ENCODE measurements around the gene RBX1.
"Not testable (repeated sequence)": the region's sequence is repeated elsewhere in the genome, so short reads cannot be mapped to it uniquely, and the experiment has no call there.

RBX1 gene

DNA sequence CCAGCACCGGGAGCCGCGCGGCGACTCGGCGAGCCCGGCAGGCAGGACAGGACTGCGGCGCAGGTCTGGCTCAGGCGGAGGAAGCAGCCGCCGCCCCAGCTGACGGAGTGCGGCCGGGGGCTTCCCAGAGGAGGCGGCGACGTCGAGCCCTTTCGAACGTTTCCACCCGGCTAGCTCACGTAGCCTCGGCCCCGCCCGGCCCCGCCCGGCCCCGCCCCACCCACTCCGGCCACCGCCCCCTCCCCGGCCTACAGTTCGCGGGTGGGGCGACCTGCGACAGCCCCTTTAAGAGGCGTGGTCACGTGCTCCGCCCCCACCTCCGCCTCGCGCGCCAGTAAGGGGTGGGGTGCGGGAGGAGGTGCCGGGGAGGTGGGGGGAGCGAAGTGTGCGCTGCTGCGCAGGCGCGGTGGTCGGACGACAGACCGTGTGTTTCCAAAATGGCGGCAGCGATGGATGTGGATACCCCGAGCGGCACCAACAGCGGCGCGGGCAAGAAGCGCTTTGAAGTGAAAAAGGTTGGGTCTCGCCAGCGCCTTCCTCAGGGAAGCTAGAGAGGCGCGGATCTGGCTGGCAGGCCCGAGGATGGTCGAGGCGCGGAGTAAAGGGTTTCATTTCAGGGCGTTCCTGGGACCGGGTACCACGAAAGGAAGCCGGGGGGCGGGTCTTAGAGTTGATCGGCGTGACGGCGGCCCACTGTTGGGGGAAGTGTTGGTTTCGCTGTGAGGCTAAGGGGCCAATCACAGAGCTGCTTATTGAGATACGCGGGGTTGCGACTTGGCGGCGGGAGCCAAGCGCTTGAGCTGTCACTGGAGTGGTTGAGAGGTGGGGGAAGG is at the start of gene RBX1:
Gene RBX1 (plus strand): TSS at position 417 of the 833 bp plus-strand sequence. CDS start 21 bp downstream, at position 438.
- peak; percentile 99 for FAIRE-seq
- DNase-seq (ENCODE audit: insufficient read length, low spot score), result peak; percentile 97

DNA sequence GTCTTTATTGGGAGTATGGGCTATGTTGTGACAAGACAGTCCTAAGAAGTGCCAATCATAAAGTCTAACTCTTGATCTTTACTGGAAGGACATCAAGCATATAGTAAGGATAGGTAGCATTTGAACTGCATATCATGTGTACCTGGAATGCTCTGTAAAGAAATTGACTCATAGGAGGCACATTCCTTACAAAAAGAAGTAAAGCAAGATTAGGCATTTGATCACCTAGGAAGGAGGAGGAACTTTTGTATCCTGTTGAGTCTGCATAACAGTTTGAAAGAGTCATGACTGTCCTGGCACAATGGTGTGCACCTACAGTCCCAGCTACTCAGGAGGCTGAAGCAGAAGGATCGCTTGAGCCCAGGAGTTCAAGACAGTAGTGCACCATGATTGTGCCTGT is 47.1 kb upstream of the RBX1 start:
- FAIRE-seq (peak; percentile 9), DNase-seq (ENCODE audit: insufficient read length, low spot score) (no peak)

DNA sequence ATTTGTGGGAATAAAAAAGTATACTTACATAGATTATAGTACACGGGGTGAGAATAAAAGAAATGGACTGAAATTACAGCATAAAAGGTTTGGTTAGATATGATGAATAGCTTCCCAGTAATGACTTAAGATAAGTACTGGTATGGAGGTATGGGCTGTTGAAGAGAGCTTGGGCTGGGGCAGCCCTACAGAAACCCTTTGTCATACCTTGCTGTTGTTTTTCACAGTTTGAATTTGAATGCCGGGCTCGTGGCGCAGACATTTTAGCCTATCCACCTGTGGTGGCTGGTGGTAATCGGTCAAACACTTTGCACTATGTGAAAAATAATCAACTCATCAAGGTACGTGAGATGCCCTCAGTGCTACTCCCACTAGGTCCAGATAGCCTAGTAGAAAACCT is 42.3 kb upstream of the RBX1 start:
- FAIRE-seq (no peak), DNase-seq (ENCODE audit: insufficient read length, low spot score) (no peak)

DNA sequence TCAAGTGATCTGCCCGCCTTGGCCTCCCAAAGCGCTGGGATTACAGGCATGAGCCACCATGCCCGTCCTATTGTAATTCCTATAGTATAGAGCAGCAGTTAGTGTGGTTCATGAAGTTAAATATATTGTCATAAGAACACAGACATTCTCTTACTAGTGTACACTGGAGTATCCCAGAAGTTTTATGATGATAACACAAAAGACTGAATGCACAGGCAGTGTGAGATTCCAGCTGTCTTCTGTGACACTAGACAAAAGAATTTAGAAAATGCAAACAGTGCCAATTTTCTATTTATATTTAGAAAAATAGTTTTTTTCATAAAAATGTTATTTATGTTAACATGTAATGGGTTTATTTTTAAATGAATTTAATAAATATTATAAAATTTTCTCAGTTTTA is 39.4 kb upstream of the RBX1 start:
- no peak for FAIRE-seq
- DNase-seq (ENCODE audit: insufficient read length, low spot score), result no peak

DNA sequence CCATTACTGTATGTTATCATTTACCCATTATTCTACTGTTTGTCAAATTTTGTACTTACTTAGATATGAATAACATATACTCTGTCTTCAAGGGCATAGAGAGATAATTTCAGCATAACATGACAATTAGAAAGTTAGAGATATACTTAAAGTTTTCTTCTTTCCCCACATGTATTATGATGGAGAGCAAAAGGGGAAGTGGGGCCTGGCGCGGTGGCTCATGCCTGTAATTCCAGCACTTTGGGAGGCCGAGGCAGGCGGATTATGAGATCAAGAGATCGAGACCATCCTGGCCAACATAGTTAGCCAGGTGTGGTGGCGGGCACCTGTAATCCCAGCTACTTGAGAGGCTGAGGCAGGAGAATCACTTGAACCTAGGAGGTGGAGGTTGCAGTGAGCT is 38.2 kb upstream of the RBX1 start:
- not testable (repeated sequence) for DNase-seq (ENCODE audit: insufficient read length, low spot score); FAIRE-seq

DNA sequence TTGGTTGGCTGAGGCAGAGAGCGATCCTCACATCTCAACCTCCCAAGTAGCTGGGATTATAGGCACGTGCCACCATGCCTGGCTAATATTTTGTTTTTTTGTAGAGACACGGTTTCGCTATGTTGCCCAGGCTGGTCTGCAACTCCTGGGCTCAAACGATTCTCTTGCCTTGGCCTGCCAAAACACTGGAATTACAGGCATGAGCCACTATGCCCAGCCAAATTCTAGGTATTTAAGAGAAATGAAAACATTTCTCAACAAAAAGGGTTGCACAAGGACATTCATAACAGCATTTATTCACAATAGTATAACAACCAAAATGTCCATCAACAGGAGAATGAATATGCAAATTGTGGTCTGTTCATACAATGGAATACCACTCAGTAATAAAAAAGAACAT is 31.7 kb upstream of the RBX1 start:
- no peak for FAIRE-seq
- no peak for DNase-seq (ENCODE audit: insufficient read length, low spot score)

DNA sequence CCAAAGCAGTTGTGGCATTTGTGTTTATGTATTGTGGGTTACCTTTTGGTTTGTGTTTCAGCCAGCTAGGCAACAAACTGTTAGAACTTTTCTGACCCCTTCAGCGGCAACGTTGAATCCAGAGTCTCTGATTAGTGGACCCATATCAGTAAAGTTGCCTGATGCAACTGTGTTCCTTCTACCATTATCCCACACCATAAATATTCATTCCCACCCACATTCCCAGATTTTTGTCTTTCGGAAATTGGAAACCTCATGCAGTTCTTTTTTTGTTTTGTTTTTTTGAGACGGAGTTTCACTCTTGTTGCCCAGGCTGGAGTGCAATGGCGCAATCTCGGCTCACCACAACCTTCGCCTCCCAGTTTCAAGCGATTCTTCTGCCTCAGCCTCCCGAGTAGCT is 30.7 kb upstream of the RBX1 start:
- no peak for DNase-seq (ENCODE audit: insufficient read length, low spot score)
- FAIRE-seq, result no peak

DNA sequence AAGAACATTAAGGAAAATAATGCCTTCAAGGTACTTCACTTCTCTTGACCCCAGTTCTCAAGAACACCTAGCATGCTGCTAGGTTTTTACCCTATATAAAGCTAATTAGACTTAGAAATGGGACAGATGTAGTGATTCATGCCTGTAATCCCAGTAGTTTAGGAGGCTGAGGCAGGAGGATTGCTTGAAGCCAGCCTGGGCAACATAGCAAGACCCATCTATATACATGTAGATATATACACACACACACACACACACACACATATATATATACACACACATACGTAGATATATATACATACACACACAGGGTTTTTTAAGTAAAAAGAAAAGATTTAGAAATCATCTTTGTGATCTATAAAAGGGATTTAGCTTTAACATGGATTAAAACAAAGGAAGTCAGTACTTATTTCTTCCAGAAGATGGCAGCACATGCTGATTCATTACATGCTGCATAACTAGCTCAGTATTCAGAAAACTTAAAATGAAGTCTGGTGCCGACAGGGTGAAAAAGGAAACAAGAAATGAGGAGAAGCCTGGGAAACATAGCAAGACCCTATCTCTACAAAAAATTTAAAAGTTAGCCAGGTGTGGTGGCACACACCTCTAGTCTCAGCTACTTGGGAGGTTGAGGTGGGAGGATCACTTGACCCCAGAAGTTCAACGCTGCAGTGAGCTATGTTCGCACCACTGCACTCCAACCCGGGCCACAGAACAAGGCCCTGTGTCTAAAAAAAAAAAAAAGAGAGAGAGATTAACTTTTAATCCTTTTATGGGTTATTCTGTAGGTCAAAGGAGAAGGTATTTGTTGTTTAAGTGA is 28.5 kb upstream of the RBX1 start:
- FAIRE-seq, result no peak
- peak; percentile 53 for DNase-seq (ENCODE audit: insufficient read length, low spot score)

DNA sequence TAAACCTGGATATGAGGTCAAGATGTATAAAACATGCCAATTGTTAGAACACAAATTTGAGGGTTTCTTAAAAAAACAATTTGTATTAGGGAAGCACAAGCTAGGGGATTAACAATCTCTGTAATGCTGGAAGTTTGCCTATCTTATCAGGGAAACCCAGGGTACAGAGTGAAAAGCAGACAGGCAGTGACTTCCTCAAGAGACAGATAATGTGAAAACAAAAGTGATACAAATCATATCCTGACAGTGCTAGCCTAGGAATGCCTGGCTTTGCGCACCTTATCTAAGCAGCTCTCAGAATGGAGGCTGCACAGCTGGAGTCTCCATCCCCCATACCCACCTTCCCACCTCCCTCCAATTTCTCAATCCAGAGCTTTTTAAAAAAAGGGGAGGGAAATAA is 22.5 kb upstream of the RBX1 start:
- DNase-seq (ENCODE audit: insufficient read length, low spot score), result no peak
- FAIRE-seq, result no peak

DNA sequence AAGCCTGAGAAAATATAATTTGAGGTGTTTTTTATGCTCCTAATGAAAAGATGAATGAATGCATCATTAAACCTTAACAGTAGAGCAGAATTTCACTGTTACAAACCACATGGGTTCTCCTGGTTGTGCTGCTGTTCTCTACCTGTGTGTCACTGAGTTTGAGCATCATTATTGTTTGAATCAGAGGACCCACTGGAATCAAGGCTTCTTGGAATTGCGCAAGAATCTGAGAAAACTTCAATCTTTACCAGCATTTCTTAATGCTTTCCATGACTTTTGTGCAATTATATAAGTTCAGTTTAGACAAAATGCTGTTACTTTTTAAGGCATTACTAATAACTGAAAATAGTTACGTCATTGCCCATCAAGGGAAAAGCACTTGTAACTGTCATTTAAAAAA is 18.8 kb upstream of the RBX1 start:
- no peak for DNase-seq (ENCODE audit: insufficient read length, low spot score)
- FAIRE-seq, result no peak

DNA sequence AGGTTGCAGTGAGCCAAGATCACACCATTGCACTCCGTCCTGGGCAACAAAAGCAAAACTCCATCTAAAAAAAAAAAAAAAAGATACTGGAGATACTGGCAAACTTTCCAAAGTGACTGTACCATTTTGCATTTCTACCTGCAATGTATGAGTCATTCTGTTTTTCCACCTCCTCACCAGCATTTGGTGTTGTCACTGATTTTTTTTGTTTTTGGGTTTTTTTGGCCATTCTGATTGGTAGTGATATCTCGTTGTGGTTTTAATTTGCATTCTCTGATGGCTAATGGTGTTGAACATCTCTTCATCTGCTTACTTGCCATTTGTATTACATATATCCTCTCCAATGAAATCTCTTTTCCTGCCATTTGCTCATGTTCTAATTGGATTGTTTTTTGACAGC is 12.0 kb upstream of the RBX1 start:
- DNase-seq (ENCODE audit: insufficient read length, low spot score) (no peak), FAIRE-seq (no peak)

DNA sequence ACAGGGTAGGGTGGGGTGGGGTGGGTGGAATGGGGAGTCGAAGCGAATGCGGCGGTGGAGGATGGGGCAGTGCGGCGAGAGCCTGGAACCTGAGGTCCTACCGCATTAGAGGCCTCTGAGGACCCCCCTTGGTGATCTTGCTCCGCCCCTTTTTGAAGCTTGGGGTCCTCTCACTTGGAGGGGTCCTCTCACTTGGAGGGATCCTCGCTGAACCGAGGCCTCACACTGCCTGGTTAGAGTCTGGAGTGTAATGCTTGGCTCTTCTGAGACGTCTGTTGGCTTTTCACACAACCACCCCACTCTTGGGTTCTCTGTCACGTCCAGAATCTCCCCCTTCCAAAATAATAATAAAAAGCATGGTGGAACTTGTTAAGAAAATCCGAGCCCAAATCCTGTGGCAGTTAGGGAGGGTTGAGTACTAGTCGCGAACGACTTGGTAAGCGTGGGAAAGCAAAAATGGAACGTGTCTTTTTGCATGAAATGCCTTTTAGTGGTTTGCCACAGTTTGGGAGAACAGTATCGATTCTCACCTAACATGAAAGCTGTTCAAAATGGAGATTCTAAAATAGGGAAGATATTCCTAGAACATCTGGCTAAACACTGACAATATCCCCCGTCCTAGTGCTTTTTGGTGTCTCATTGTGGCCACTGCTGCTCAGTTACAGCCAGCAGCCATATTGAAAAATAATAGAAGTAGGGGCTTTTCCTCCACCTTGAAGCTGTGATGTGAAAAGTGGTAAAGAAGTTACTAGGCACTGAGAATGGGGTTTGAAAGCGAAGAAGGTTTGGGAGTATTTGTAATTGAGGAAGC is 822 bp downstream of the RBX1 start:
- FAIRE-seq (no peak), DNase-seq (ENCODE audit: insufficient read length, low spot score) (no peak)

DNA sequence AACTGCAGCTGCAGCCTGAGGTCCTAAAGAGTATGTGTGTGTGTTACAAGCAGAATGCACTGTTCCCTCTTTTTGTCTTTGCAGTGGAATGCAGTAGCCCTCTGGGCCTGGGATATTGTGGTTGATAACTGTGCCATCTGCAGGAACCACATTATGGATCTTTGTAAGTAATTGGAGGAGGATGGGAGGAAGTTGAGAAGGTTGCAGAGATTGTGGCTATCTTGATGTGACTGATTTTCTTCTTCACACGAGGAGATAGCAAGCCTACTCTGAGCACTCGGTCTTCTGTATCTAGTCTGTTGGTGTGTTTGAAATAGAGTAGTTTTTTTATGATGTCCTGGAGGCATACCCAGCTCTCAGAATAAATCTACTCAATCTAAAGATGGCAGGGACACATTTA is 2.3 kb downstream of the RBX1 start:
- DNase-seq (ENCODE audit: insufficient read length, low spot score) (no peak), FAIRE-seq (no peak)

DNA sequence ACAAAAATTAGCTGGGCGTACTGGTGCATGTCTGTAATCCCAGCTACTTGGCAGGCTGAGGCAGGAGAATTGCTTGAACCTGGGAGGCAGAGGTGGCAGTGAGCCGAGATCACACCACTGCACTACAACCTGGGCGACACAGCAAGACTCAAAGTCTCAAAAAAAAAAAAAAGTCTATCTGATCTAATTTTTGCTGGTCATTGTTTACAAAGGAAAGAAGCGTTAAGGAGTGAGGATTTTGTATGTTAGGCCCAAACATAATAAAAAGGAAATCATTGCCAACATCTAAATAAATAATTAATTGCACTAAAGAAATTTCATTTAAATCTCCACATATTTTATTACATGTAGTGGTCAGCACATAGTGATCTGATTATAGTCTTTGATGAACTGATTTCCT is 2.9 kb downstream of the RBX1 start:
- no peak for FAIRE-seq
- DNase-seq (ENCODE audit: insufficient read length, low spot score), result no peak

DNA sequence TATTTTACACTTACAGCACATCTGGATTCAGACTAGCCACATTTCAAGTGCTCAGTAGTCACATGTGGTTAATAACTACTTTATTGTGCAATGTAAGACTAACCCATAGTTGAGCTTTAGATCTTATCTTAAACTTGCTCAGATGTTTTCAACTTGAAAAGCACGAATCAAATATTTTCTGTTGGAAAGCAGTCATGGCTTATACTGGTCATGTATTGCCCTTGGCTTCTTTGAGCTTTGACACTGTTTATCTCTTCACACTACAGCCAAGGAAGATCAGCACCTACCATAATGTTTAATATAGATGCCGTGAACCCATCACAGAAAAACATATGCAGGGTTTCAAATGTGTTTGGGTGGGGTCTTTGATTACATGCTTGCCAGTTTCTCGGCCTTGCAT is 4.4 kb downstream of the RBX1 start:
- no peak for DNase-seq (ENCODE audit: insufficient read length, low spot score)
- FAIRE-seq, result no peak

DNA sequence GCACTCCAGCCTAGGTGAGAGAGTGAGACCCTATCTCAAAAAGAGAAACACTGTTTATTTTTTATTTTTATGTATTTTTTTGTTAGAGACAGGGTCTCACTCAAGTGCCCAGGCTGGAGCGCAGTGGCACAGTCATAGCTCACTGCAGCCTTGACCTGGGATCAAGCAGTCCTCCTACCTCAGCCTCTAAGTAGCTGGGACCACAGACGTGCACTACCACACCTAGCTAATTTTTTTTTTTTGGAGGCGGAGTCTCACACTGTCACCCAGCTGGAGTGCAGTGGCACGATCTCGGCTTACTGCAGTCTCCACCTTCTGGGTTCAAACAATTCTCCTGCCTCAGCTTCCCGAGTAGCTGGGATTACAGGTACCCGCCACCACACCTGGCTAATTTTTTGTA is 6.4 kb downstream of the RBX1 start:
- no peak for DNase-seq (ENCODE audit: insufficient read length, low spot score)
- no peak for FAIRE-seq

DNA sequence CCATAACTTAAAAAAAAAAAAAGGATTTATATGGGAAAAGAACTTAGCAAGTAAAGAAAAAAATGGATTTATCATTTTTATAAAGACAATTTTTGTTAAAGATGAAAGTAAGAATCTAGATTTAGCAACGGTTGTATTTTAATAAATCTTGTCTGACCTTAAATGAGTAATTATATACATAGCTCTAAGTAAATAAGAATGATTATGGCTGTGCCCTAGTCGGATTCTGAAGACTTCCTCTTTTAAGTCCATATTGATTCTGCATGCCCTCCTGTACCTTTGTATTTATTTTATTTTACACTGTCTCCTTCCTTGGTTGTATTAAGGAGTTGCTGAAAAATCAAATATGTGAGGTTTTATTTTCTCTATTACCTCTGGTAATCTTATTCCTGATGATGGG is 7.1 kb downstream of the RBX1 start:
- DNase-seq (ENCODE audit: insufficient read length, low spot score), result no peak
- no peak for FAIRE-seq

DNA sequence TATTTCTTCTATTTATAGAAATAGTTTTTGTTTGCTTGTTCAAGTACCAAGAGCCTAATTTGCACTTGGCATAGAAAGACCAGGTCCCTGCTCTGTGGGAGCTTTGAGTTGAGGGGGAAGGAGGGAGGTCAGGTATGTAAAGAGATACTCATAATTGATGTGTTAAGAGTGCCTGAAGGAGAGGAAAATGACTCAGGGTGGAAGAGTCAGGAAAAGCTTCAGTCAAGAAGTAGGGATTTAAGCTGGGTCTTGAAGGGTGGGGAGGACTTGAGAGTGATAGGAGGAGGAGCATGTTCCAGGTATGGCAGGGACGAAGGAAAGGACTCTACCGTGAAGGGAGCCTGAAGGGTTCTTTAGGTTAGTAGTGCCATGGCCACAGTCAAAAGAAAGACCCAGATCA is 9.0 kb downstream of the RBX1 start:
- no peak for DNase-seq (ENCODE audit: insufficient read length, low spot score)

DNA sequence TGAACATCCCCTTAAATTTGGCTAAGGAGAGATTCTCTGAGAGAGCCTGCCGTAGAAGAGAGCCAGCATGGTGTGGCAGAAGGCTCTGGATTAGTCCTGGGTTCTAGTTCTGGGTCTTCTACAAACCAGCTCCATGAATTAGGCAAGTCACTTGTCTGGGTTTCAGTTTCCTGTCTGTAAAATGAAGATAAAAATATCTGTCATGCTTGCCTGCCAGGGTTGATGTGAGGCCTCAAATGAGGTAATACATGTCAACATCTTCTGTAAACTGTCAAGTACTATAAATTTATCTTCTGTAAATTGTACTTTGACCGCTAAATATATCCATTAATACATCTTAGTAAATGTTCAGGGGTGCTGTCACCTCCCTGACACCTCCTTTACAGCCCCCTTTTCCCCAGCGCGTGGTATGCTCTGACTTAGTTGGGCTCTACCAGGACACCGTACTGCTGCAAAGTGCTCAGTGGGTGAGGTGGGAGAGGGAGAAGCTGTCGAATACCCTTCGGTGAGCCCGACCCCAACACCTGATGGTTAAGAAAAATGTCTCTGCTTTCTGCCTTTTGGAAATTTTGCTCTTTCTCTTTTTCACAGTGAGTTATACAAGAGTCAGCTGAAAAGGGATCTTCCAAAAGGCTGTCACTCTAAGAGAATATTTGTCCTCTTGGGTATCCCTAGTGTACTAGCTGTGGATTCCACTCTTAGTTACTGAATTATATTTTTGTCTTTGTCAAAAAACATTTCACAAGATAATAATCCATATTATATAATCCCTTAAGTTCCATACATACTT is 15.0 kb downstream of the RBX1 start:
- FAIRE-seq, result no peak
- DNase-seq (ENCODE audit: insufficient read length, low spot score), result no peak

More for the DNA sequence above, 9.0 kb downstream of the RBX1 start:
- no peak for FAIRE-seq

DNA sequence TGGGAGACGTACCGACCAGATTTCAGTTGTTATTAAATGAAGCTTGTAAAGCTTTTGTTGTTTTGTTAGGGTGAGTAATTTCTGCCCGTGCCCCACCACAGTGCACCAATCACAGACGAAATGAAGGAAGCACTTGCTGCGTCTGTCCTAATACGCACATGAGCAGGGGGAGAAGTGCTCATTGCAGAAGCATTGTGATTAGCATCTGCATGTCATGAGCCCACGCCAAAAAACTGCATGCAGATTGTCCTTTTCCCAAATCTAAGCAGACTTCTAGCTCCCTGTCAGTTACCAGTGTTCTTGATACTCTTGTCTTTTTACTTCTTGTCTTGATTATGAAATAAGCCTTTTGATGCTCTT is 15.5 kb downstream of the RBX1 start:
- DNase-seq (ENCODE audit: insufficient read length, low spot score) (no peak), FAIRE-seq (no peak)

Data from HTR-8/SVneo (cell line).